ENCODE data around the gene PGAP1. TPM values are rescaled to one million over a fixed set of nuclear protein-coding genes. Genes with fewer than 3 reads are reported as not detected.

PGAP1 gene
- polyA plus RNA-seq, 1 of the 3 experiments (the other 2 are of a cell fraction): 3.4 TPM

DNA sequence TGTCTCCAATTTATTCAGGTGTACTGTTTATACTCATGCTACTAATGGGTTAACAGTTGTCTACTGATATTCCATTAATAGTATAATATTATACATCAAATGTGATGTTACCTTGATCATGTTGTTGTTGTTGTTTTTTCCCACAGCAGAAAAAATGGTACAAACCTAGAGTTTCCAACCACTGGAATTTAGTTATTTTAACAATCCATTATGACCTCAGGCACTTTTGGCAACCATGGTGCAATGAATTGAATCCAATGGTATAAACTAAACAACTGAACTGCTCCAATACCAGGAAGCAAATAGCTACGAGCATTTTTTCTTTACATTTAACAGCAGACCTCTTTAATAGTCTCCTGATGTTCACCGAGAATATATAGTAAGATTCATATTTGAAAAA is 86.3 kb downstream of the PGAP1 start (continued):
- TF ChIP-seq NFIC (IDR thresholded peaks at IDR 0.05; ENCODE audit: borderline replicate concordance) (no peak), FOXJ3 (CRISPR knock-in tag; IDR thresholded peaks at IDR 0.05) (no peak), RFX5 (IDR thresholded peaks at IDR 0.05; ENCODE audit: low read length) (no peak)
- TF ChIP-seq, protein P1, sequence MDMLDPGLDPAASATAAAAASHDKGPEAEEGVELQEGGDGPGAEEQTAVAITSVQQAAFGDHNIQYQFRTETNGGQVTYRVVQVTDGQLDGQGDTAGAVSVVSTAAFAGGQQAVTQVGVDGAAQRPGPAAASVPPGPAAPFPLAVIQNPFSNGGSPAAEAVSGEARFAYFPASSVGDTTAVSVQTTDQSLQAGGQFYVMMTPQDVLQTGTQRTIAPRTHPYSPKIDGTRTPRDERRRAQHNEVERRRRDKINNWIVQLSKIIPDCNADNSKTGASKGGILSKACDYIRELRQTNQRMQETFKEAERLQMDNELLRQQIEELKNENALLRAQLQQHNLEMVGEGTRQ (IDR thresholded peaks at IDR 0.05; ENCODE audit: borderline replicate concordance, low read depth, low read length): no peak
- TF ChIP-seq, protein P2, sequence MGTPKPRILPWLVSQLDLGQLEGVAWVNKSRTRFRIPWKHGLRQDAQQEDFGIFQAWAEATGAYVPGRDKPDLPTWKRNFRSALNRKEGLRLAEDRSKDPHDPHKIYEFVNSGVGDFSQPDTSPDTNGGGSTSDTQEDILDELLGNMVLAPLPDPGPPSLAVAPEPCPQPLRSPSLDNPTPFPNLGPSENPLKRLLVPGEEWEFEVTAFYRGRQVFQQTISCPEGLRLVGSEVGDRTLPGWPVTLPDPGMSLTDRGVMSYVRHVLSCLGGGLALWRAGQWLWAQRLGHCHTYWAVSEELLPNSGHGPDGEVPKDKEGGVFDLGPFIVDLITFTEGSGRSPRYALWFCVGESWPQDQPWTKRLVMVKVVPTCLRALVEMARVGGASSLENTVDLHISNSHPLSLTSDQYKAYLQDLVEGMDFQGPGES (IDR thresholded peaks at IDR 0.05; ENCODE audit: low read depth, low read length): no peak
- TF ChIP-seq, protein P3, sequence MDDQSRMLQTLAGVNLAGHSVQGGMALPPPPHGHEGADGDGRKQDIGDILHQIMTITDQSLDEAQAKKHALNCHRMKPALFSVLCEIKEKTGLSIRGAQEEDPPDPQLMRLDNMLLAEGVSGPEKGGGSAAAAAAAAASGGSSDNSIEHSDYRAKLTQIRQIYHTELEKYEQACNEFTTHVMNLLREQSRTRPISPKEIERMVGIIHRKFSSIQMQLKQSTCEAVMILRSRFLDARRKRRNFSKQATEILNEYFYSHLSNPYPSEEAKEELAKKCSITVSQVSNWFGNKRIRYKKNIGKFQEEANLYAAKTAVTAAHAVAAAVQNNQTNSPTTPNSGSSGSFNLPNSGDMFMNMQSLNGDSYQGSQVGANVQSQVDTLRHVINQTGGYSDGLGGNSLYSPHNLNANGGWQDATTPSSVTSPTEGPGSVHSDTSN (IDR thresholded peaks at IDR 0.05): no peak
- TF ChIP-seq, protein P4, sequence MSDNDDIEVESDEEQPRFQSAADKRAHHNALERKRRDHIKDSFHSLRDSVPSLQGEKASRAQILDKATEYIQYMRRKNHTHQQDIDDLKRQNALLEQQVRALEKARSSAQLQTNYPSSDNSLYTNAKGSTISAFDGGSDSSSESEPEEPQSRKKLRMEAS (IDR thresholded peaks at IDR 0.05; ENCODE audit: low read depth): no peak

DNA sequence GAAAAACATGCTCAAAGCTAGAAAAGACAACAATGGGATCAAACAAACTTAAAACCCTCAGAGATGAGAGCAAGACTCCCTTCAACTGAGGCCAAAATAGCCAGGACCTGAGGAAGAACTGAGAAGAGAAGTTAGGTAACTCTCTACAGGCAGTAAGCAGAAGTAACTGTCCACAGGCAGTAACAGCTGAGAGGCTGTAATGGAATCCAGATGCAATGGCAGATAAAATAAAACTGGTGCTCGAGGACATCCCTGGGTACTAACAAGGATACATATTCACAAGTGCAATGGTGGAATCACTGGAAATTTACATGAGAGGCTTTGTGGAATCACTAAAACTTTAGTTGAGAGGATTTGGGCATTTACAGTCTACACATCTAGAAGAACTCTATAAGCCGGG is 86.9 kb downstream of the PGAP1 start:
- no peak for DNase-seq
- Histone ChIP-seq H4K20me1 (ENCODE audit: insufficient read depth) (no peaks in the 10 kb centered on the region), H2AFZ (ENCODE audit: low read depth) (no peak overlapping the region), H3K4me1 (ENCODE audit: control insufficient read depth in 1 of 2, insufficient read depth in 2 of 2, low read depth in 1 of 2, low read length in 1 of 2) (no peaks in the 10 kb centered on the region), H3K9me2 (no peaks in the 10 kb centered on the region), H3K36me3 (replicated peaks in 1 of 2; ENCODE audit: control insufficient read depth in 1 of 2, insufficient read depth in 2 of 2, low read length in 1 of 2) (peaks cover 74 to 79% of the 10 kb centered on the region in 2 experiments), H3K9ac (no peak overlapping the region), H3K4me2 (no peak overlapping the region), H3K4me3 (ENCODE audit: low read depth in 2 of 2, low read length in 1 of 2) (no peak overlapping the region), H3F3A (replicated peaks; ENCODE audit: insufficient read depth) (peaks cover 16% of the 10 kb centered on the region), H3K79me2 (ENCODE audit: insufficient read depth) (no peaks in the 10 kb centered on the region), H3K9me3 (no peaks in the 10 kb centered on the region), H3K27ac (ENCODE audit: low read depth in 2 of 2, low read length in 1 of 2) (no peak overlapping the region), H3K27me3 (ENCODE audit: insufficient read depth) (no peaks in the 10 kb centered on the region)
- ChIA-PET CTCF (interaction anchor here (1.4 kb wide), 1 partner anchor 172 kb away, joined by 4 read pairs; no protein-coding TSS in a partner anchor), POLR2A (no interaction called here)
- WGBS (ENCODE audit: low lambda C conversion rate): 89% methylated on average over 2 of the region's 2 CpGs
- TF ChIP-seq, protein P1 (IDR thresholded peaks at IDR 0.05; ENCODE audit: borderline replicate concordance, low read depth, low read length): no peak
- TF ChIP-seq TCF12 (IDR thresholded peaks at IDR 0.05) (no peak), TAF1 (IDR thresholded peaks at IDR 0.05; ENCODE audit: borderline replicate concordance, low read depth, low read length) (no peak), EZH2phosphoT487 (IDR thresholded peaks at IDR 0.05; ENCODE audit: borderline replicate concordance, low read depth) (no peak), FOXJ3 (CRISPR knock-in tag; IDR thresholded peaks at IDR 0.05) (no peak), FOSL2 (IDR thresholded peaks at IDR 0.05; ENCODE audit: borderline replicate concordance, low read depth) (no peak), EP300 (IDR thresholded peaks at IDR 0.05; ENCODE audit: borderline replicate concordance in 1 of 2, low read depth in 1 of 2, low read length in 1 of 2) (no peak), RCOR1 (IDR thresholded peaks at IDR 0.05; ENCODE audit: low read length) (no peak), YY1 (IDR thresholded peaks at IDR 0.05; ENCODE audit: low read depth) (no peak), SIN3A (IDR thresholded peaks at IDR 0.05; ENCODE audit: borderline replicate concordance, low read depth, low read length) (no peak), CHD2 (IDR thresholded peaks at IDR 0.05; ENCODE audit: low read length, partially characterized antibody) (no peak), MXI1 (IDR thresholded peaks at IDR 0.05; ENCODE audit: low read depth, low read length) (no peak), POLR2AphosphoS5 (IDR thresholded peaks at IDR 0.05; ENCODE audit: low read depth, low read length) (no peak)
- TF ChIP-seq, protein P3 (IDR thresholded peaks at IDR 0.05): no peak
- TF ChIP-seq, protein P5, sequence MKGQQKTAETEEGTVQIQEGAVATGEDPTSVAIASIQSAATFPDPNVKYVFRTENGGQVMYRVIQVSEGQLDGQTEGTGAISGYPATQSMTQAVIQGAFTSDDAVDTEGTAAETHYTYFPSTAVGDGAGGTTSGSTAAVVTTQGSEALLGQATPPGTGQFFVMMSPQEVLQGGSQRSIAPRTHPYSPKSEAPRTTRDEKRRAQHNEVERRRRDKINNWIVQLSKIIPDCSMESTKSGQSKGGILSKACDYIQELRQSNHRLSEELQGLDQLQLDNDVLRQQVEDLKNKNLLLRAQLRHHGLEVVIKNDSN (IDR thresholded peaks at IDR 0.05; ENCODE audit: borderline replicate concordance, low read depth): no peak
- TF ChIP-seq, protein P2 (IDR thresholded peaks at IDR 0.05; ENCODE audit: low read depth, low read length): no peak
